AG04450 (cell line): ENCODE results near the gene BIRC2. TPM values are rescaled to one million over a fixed set of nuclear protein-coding genes. Genes with fewer than 3 reads are reported as not detected.

Experiments used
- CTCF ChIA-PET: fragments of 300-600, 350-600 bp; formaldehyde crosslinking; extraction: SDS; loops from one replicate; lab custom pipeline; 2022; ENCODE audit warnings: antibody characterized with exemption, inconsistent platforms; lab: Charles Lee
- POLR2A ChIA-PET: fragments of 350-600 bp; formaldehyde crosslinking; extraction: SDS; loops from one replicate; lab custom pipeline; 2021; ENCODE audit warnings: antibody characterized with exemption, inconsistent platforms; lab: Yijun Ruan, JAX
- DNase-seq: peaks from one replicate; pipeline ENCODE4 v3.0.0-alpha.2; 2011; ENCODE audit warnings: low read depth, low spot score
- H3K27ac ChIP-seq: one replicate; pipeline ENCODE4 v1.5.1; 2012; ENCODE audit warnings: low read depth, low read length, control low read depth
- H3K27me3 ChIP-seq: one replicate; pipeline ENCODE4 v1.6.0; 2012; ENCODE audit warnings: low read length; ENCODE audit not compliant: control insufficient read depth, insufficient read depth
- H3K4me3 ChIP-seq: 2 replicates; pipeline ENCODE4 v1.5.1; 2011; ENCODE audit warnings: mild to moderate bottlenecking, low read depth, low read length, control low read depth
- H3K9me3 ChIP-seq: 2 replicates; pipeline ENCODE4 v1.5.1; 2012; ENCODE audit warnings: low read length; ENCODE audit not compliant: control insufficient read depth, insufficient read depth
- CTCF ChIP-seq: IDR thresholded peaks from 2 replicates; pipeline ENCODE4 v1.5.1; 2011; ENCODE audit warnings: low read depth, low read length, control low read depth, inconsistent platforms
- polyA plus RNA-seq: library from polyadenylated mRNA; depleted of rRNA; stranded (reverse); fragments of >200 nt; gene quantifications from 2 replicates; pipeline ENCODE4 v1.2.3, GENCODE V29; 2011

BIRC2 gene
- polyA plus RNA-seq, 1 experiment: 64.3 TPM

GRCh38 chr11:102343809-102344208, 3.2 kb upstream of the BIRC2 start:
- H3K4me3 ChIP-seq: no peak overlapping the region
- no peak overlapping the region for H3K27ac ChIP-seq
- H3K9me3 ChIP-seq: no peaks in the 10 kb centered on the region
- TF ChIP-seq CTCF: no peak
- H3K27me3 ChIP-seq: no peaks in the 10 kb centered on the region
- CTCF ChIA-PET: interaction anchor here (0.6 to 5.4 kb wide), 9 partner anchors 9 to 801 kb away, joined by 3 to 102 read pairs (median 3); no protein-coding TSS in a partner anchor
- POLR2A ChIA-PET: no interaction called here
- DNase-seq: no peak

GRCh38 chr11:102345904-102346303, 1.1 kb upstream of the BIRC2 start:
- peak overlapping the region; percentile 66 for H3K27ac ChIP-seq
- POLR2A ChIA-PET: no interaction called here
- CTCF ChIA-PET: interaction anchor here (1.0 to 5.4 kb wide), 5 partner anchors 11 to 322 kb away, joined by 3 to 102 read pairs (median 5); no protein-coding TSS in a partner anchor

GRCh38 chr11:102346456-102346747, 612 bp upstream of the BIRC2 start:
- ChIA-PET POLR2A (no interaction called here), CTCF (interaction anchor here (3.0 kb wide), 1 partner anchor 12 kb away, joined by 9 read pairs; no protein-coding TSS in a partner anchor)
- no peaks in the 10 kb centered on the region for H3K27me3 ChIP-seq
- H3K27ac ChIP-seq: peak overlapping the region; percentile 99
- no peak for DNase-seq
- TF ChIP-seq CTCF: no peak
- peak overlapping the region; percentile 90 for H3K4me3 ChIP-seq
- no peaks in the 10 kb centered on the region for H3K9me3 ChIP-seq

More at GRCh38 chr11:102345904-102346303, 1.1 kb upstream of the BIRC2 start:
- TF ChIP-seq CTCF: no peak
- H3K4me3 ChIP-seq: peak overlapping the region; percentile 90
- H3K27me3 ChIP-seq: no peaks in the 10 kb centered on the region
- H3K9me3 ChIP-seq: no peaks in the 10 kb centered on the region
- no peak for DNase-seq

GRCh38 chr11:102347462-102348370, 702 bp downstream of the BIRC2 start:
- POLR2A ChIA-PET: interaction anchor here (0.6 to 0.7 kb wide), 2 partner anchors 63 to 327 kb away, joined by 3 read pairs; no protein-coding TSS in a partner anchor
- H3K9me3 ChIP-seq: no peaks in the 10 kb centered on the region
- TF ChIP-seq CTCF: no peak
- H3K27ac ChIP-seq: peak overlapping the region; percentile 99
- DNase-seq: no peak
- peak overlapping the region; percentile 90 for H3K4me3 ChIP-seq
- CTCF ChIA-PET: no interaction called here
- H3K27me3 ChIP-seq: no peaks in the 10 kb centered on the region

GRCh38 chr11:102357116-102357515, 10.1 kb downstream of the BIRC2 start:
- TF ChIP-seq CTCF: no peak
- no peak for DNase-seq
- no peak overlapping the region for H3K4me3 ChIP-seq
- ChIA-PET CTCF (interaction anchor here (0.9 kb wide), 1 partner anchor 13 kb away, joined by 3 read pairs; no protein-coding TSS in a partner anchor), POLR2A (no interaction called here)
- H3K9me3 ChIP-seq: no peaks in the 10 kb centered on the region
- H3K27ac ChIP-seq: no peak overlapping the region
- H3K27me3 ChIP-seq: no peaks in the 10 kb centered on the region
